DOHH2 (cell line): ENCODE data around the gene GH2.
"Not testable (repeated sequence)": the region's sequence is repeated elsewhere in the genome, so short reads cannot be mapped to it uniquely, and the experiment has no call there.

ENCODE experiments used
- H3F3A ChIP-seq: fragments of 200-600 bp; sonication (generic), shearing (Covaris generic); 2 replicates; pipeline ENCODE4 v1.6.0; 2016; ENCODE audit warnings: antibody characterized with exemption, mild to moderate bottlenecking; ENCODE audit not compliant: control insufficient read depth, insufficient read depth
- H3K27ac ChIP-seq: fragments of 200-600 bp; sonication (generic); 2 replicates; pipeline ENCODE4 v1.5.1; 2014; ENCODE audit warnings: low read depth, mild to moderate bottlenecking, low read length, moderate library complexity
- H3K27me3 ChIP-seq: fragments of 200-600 bp; sonication (generic); 2 replicates; pipeline ENCODE4 v1.6.1; 2014; ENCODE audit warnings: mild to moderate bottlenecking, low read length, mixed read lengths; ENCODE audit not compliant: control insufficient read depth
- H3K36me3 ChIP-seq: fragments of 200-600 bp; sonication (generic); 2 replicates; pipeline ENCODE4 v1.6.1; 2014; ENCODE audit warnings: mild to moderate bottlenecking, low read length, moderate library complexity, mixed read lengths; ENCODE audit not compliant: control insufficient read depth
- H3K4me1 ChIP-seq: fragments of 200-600 bp; sonication (generic); 2 replicates; pipeline ENCODE4 v1.6.1; 2014; ENCODE audit warnings: mild to moderate bottlenecking, low read length, mixed read lengths; ENCODE audit not compliant: control insufficient read depth
- H3K4me2 ChIP-seq: fragments of 200-600 bp; sonication (generic); 2 replicates; pipeline ENCODE4 v1.6.0; 2014; ENCODE audit warnings: mild to moderate bottlenecking, low read length, moderate library complexity
- H3K4me3 ChIP-seq: fragments of 200-600 bp; sonication (generic); 2 replicates; pipeline ENCODE4 v1.5.1; 2014; ENCODE audit warnings: mild to moderate bottlenecking, low read length, mixed read lengths
- H3K79me2 ChIP-seq: fragments of 200-600 bp; sonication (generic); 2 replicates; pipeline ENCODE4 v1.6.1; 2014; ENCODE audit warnings: mild to moderate bottlenecking, low read length, mixed read lengths; ENCODE audit not compliant: control insufficient read depth
- H3K9me2 ChIP-seq: fragments of 200-600 bp; sonication (generic); replicated peaks from 2 replicates; pipeline ENCODE4 v1.6.1; 2014; ENCODE audit warnings: mild to moderate bottlenecking, low read length, mixed read lengths; ENCODE audit not compliant: control insufficient read depth
- H3K9me3 ChIP-seq: fragments of 200-600 bp; sonication (generic); 2 replicates; pipeline ENCODE4 v1.6.1; 2014; ENCODE audit warnings: antibody characterized with exemption, low read length, mixed read lengths; ENCODE audit not compliant: control insufficient read depth, insufficient read depth
- H4K20me1 ChIP-seq: fragments of 200-600 bp; sonication (generic); 2 replicates; pipeline ENCODE4 v1.6.0; 2014; ENCODE audit warnings: low read depth, mild to moderate bottlenecking, antibody characterized with exemption, low read length, moderate library complexity; ENCODE audit not compliant: control insufficient read depth, insufficient read depth
- CTCF ChIP-seq: fragments of 200-600 bp; sonication (generic); IDR thresholded peaks from one replicate; pipeline ENCODE4 v1.5.1; 2014; ENCODE audit warnings: antibody characterized with exemption, mild to moderate bottlenecking, low read depth, low read length; ENCODE audit not compliant: poor library complexity, severe bottlenecking
- EZH2phosphoT487 ChIP-seq: fragments of 200-600 bp; sonication (generic); IDR thresholded peaks from 2 replicates; pipeline ENCODE4 v1.6.1; 2017; ENCODE audit warnings: borderline replicate concordance, mild to moderate bottlenecking, antibody characterized with exemption, low read length, moderate library complexity, mixed read lengths

Gene GH2

DNA sequence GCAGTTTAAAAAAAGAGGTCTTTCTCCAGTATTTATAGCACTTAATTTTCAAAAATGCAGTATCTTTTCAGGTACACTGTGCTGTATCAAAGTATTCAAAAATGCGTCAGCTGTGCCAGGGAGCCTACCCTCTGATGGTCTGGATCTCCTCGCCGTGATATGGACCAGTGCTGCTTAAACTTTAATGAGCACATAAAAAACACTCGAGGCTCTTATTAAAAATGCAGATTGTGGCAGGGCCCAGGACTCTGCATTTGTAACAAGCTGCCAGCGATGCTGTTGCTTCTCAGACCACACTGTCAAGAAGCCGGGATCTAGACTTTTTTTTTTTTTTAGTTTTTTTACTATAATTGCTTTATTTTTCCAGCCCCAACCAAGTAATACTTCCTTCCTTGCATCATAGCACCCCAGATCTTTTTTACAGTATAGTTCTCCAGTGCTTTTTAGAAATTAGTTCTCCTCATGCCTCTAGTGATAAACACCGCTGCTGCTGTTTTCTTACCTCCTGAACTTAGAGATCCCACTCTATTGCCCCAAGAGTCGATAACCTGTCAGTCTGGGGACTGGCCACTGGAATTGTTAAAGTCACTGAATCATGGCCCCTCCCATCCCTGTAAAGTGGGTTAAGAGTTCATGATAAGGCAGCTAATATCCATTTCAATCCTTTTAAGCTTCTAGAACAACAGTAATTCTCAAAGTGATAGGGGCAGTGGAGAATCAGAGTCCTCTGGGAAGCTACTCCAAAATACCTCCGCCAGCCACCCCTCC is 37.6 kb downstream of the GH2 start:
- TF ChIP-seq EZH2phosphoT487 (no peak), CTCF (no peak)
- Histone ChIP-seq H3K9me3 (peaks cover 10% of the 10 kb centered on the region), H4K20me1 (no peaks in the 10 kb centered on the region; the same call in 1 of the 2 replicates), H3K27ac (peak overlapping the region; percentile 80), H3K79me2 (peaks cover 33% of the 10 kb centered on the region), H3K9me2 (no peaks in the 10 kb centered on the region), H3K4me3 (peak overlapping the region; percentile 87), H3K27me3 (no peaks in the 10 kb centered on the region; the same call in 1 of the 2 replicates), H3K36me3 (peaks cover 21% of the 10 kb centered on the region), H3K4me2 (peak overlapping the region; percentile 97), H3F3A (peaks cover 19% of the 10 kb centered on the region), H3K4me1 (peaks cover 45% of the 10 kb centered on the region)

- H4K20me1 ChIP-seq, H3K9me2 ChIP-seq, H3K9me3 ChIP-seq, H3K27me3 ChIP-seq: not testable (repeated sequence)
- H3K4me3 ChIP-seq, result peak overlapping the region; percentile 87
- H3F3A ChIP-seq, result peaks cover 19% of the 10 kb centered on the region
- H3K4me1 ChIP-seq, result peaks cover 45% of the 10 kb centered on the region
- H3K36me3 ChIP-seq, result peaks cover 27% of the 10 kb centered on the region
- peaks cover 39% of the 10 kb centered on the region for H3K79me2 ChIP-seq
- peak overlapping the region; percentile 80 for H3K27ac ChIP-seq
- peak overlapping the region; percentile 97 for H3K4me2 ChIP-seq
Observed at GRCh38 chr17:63843387-63843888, 38.3 kb downstream of the GH2 start.

DNA sequence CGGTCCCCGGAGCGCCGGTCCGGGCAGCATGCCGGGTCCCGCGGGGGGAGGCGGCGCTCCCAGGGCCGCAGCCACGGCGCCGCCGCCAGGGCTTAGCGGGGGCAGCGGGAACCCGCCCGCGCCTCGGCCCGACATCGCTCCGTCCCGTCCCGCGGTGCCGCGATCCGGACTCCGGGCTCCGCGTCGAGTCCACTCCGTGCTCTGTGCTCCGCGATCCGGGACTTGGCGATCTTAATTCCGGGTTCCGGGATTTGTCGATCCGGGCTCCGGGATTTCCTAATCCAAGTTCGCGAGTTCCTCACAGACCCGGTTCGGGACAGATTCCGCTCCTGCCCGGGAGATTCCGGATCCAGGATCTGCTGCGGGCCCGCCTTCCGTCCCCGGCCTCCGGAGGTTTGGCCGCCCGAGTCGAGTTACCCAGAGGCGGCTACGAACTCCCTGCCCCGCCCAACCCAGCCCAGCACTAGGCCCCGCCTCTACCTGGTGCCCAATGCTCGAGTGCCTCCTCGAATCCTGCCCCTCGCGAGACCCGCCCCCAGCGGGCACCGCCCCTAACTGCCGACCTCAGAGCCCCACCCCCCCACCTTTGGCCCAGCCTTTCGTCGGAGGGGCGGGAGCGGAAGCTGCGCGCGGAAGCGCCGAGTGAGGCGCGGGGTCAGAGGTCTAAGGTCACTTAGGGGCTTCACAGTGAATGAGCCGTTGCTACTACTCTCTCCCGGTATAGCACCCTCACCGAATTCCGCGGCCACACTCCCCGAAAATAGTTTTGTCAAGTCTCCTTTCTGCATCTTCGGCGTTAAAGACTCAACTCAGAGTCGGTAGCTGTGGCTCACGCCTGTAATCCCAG is 39.0 kb downstream of the GH2 start, which contains the start of gene SMARCD2:
TSS of gene SMARCD2 (minus strand) at position 146 of the 847 bp plus-strand sequence. CDS start at position 135, 11 bp downstream.
- H3K79me2 ChIP-seq, result peaks cover 46% of the 10 kb centered on the region
- peak within 1 kb of the TSS; percentile 80 for H3K27ac ChIP-seq
- TF ChIP-seq EZH2phosphoT487 (no peak), CTCF (no peak)
- H3K4me3 ChIP-seq, result peak within 1 kb of the TSS; percentile 87
- peaks cover 31% of the 10 kb centered on the region for H3K36me3 ChIP-seq
- no peaks in the 10 kb centered on the region; the same call in 1 of the 2 replicates for H4K20me1 ChIP-seq
- no peaks in the 10 kb centered on the region for H3K27me3 ChIP-seq
- peaks cover 41% of the 10 kb centered on the region for H3K4me1 ChIP-seq
- H3F3A ChIP-seq, result peaks cover 19% of the 10 kb centered on the region
- no peaks in the 10 kb centered on the region for H3K9me2 ChIP-seq
- H3K4me2 ChIP-seq, result peak within 1 kb of the TSS; percentile 98
- no peaks in the 10 kb centered on the region for H3K9me3 ChIP-seq
